Activated T-helper 17 cell treated with anti-CD3 and anti-CD28 coated beads, Interleukin-2, amount 50 U/mL, for 72 hours (primary cell): ENCODE data around the gene BNC2. TPM values are rescaled to one million over a fixed set of nuclear protein-coding genes. Genes with fewer than 3 reads are reported as not detected.
"Not testable (repeated sequence)": the region's sequence is repeated elsewhere in the genome, so short reads cannot be mapped to it uniquely, and the experiment has no call there.

Experiments
- ATAC-seq: fragments of 150-1000 bp; cut with Tn5 transposase; replicated peaks from 2 replicates; pipeline ENCODE4 v1.10.0; 2021; ENCODE audit warnings: mild to moderate bottlenecking, moderate library complexity
- H3K27ac Mint-ChIP-seq: one replicate; pipeline ENCODE4 v1.8.0; 2022; ENCODE audit warnings: mixed read lengths
- H3K27me3 Mint-ChIP-seq: one replicate; pipeline ENCODE4 v1.8.0; 2022; ENCODE audit warnings: mixed read lengths
- H3K36me3 Mint-ChIP-seq: one replicate; pipeline ENCODE4 v1.8.0; 2022; ENCODE audit warnings: low read depth, mild to moderate bottlenecking, mixed read lengths
- H3K4me1 Mint-ChIP-seq: one replicate; pipeline ENCODE4 v1.8.0; 2022; ENCODE audit warnings: mixed read lengths
- H3K4me3 Mint-ChIP-seq: one replicate; pipeline ENCODE4 v1.8.0; 2022; ENCODE audit warnings: mild to moderate bottlenecking, mixed read lengths
- H3K9me3 Mint-ChIP-seq: one replicate; pipeline ENCODE4 v1.8.0; 2022; ENCODE audit warnings: mixed read lengths
- total RNA-seq, 2 donors: library from RNA; stranded (reverse); gene quantifications; one replicate each; pipeline ENCODE4 v1.2.3, GENCODE V29; 2022

BNC2 gene
- total RNA-seq, 2 donors from 2014 or later: not detected

GRCh38 chr9:16449076-16449730 lies 421.3 kb downstream of the BNC2 start:
- H3K36me3 Mint-ChIP-seq: no peaks in the 10 kb centered on the region
- H3K27me3 Mint-ChIP-seq: no peaks in the 10 kb centered on the region
- H3K27ac Mint-ChIP-seq: no peak overlapping the region
- peaks cover 5% of the 10 kb centered on the region for H3K9me3 Mint-ChIP-seq
- no peak overlapping the region for H3K4me3 Mint-ChIP-seq
- no peaks in the 10 kb centered on the region for H3K4me1 Mint-ChIP-seq
- ATAC-seq: no peak

GRCh38 chr9:16447946-16448345 lies 422.5 kb downstream of the BNC2 start:
- Mint-ChIP-seq H3K36me3 (no peaks in the 10 kb centered on the region), H3K9me3 (peaks cover 5% of the 10 kb centered on the region), H3K4me3 (no peak overlapping the region), H3K27ac (no peak overlapping the region), H3K4me1 (no peaks in the 10 kb centered on the region), H3K27me3 (no peaks in the 10 kb centered on the region)
- ATAC-seq: no peak

GRCh38 chr9:16446636-16447035 lies 423.8 kb downstream of the BNC2 start:
- Mint-ChIP-seq H3K4me1 (no peaks in the 10 kb centered on the region), H3K27me3 (no peaks in the 10 kb centered on the region)

GRCh38 chr9:16445141-16445920 lies 425.1 kb downstream of the BNC2 start:
- Mint-ChIP-seq H3K4me3 (no peak overlapping the region), H3K9me3 (peaks cover 4% of the 10 kb centered on the region), H3K27me3 (no peaks in the 10 kb centered on the region), H3K36me3 (no peaks in the 10 kb centered on the region), H3K27ac (no peak overlapping the region), H3K4me1 (no peaks in the 10 kb centered on the region)
- no peak for ATAC-seq

More at GRCh38 chr9:16446636-16447035, 423.8 kb downstream of the BNC2 start:
- H3K4me3 Mint-ChIP-seq: no peak overlapping the region
- ATAC-seq: no peak
- no peaks in the 10 kb centered on the region for H3K36me3 Mint-ChIP-seq
- no peak overlapping the region for H3K27ac Mint-ChIP-seq
- H3K9me3 Mint-ChIP-seq: no peaks in the 10 kb centered on the region

GRCh38 chr9:16442622-16443021 lies 427.8 kb downstream of the BNC2 start:
- H3K4me3 Mint-ChIP-seq: no peak overlapping the region
- H3K36me3 Mint-ChIP-seq: no peaks in the 10 kb centered on the region
- H3K27ac Mint-ChIP-seq: no peak overlapping the region
- no peaks in the 10 kb centered on the region for H3K4me1 Mint-ChIP-seq
- no peaks in the 10 kb centered on the region for H3K27me3 Mint-ChIP-seq
- ATAC-seq: no peak
- peaks cover 9% of the 10 kb centered on the region for H3K9me3 Mint-ChIP-seq

- no peak overlapping the region for H3K4me3 Mint-ChIP-seq
- no peak for ATAC-seq
- no peaks in the 10 kb centered on the region for H3K36me3 Mint-ChIP-seq
- H3K4me1 Mint-ChIP-seq: no peaks in the 10 kb centered on the region
- no peak overlapping the region for H3K27ac Mint-ChIP-seq
- no peaks in the 10 kb centered on the region for H3K27me3 Mint-ChIP-seq
- H3K9me3 Mint-ChIP-seq: peaks cover 14% of the 10 kb centered on the region
Measured at GRCh38 chr9:16441791-16442190, 428.7 kb downstream of the BNC2 start.

- H3K27ac Mint-ChIP-seq, H3K27me3 Mint-ChIP-seq, H3K36me3 Mint-ChIP-seq, H3K4me1 Mint-ChIP-seq, H3K4me3 Mint-ChIP-seq, ATAC-seq: not testable (repeated sequence)
- peaks cover 14% of the 10 kb centered on the region for H3K9me3 Mint-ChIP-seq
Measured at GRCh38 chr9:16438831-16439230, 431.6 kb downstream of the BNC2 start.

- ATAC-seq: no peak
- no peaks in the 10 kb centered on the region for H3K36me3 Mint-ChIP-seq
- peaks cover 14% of the 10 kb centered on the region for H3K9me3 Mint-ChIP-seq
- no peak overlapping the region for H3K27ac Mint-ChIP-seq
- no peaks in the 10 kb centered on the region for H3K27me3 Mint-ChIP-seq
- H3K4me1 Mint-ChIP-seq: no peaks in the 10 kb centered on the region
- H3K4me3 Mint-ChIP-seq: no peak overlapping the region
Measured at GRCh38 chr9:16436545-16436944, 433.9 kb downstream of the BNC2 start.

GRCh38 chr9:16434526-16434925 lies 435.9 kb downstream of the BNC2 start:
- no peaks in the 10 kb centered on the region for H3K36me3 Mint-ChIP-seq
- no peak overlapping the region for H3K27ac Mint-ChIP-seq
- H3K9me3 Mint-ChIP-seq: peaks cover 10% of the 10 kb centered on the region
- no peaks in the 10 kb centered on the region for H3K27me3 Mint-ChIP-seq
- no peak overlapping the region for H3K4me3 Mint-ChIP-seq
- no peaks in the 10 kb centered on the region for H3K4me1 Mint-ChIP-seq
- ATAC-seq: no peak

GRCh38 chr9:16433494-16433893 lies 437.0 kb downstream of the BNC2 start:
- Mint-ChIP-seq H3K4me1 (no peaks in the 10 kb centered on the region), H3K36me3 (no peaks in the 10 kb centered on the region), H3K27ac (no peak overlapping the region), H3K4me3 (no peak overlapping the region), H3K27me3 (no peaks in the 10 kb centered on the region), H3K9me3 (peaks cover 5% of the 10 kb centered on the region)
- no peak for ATAC-seq

- Mint-ChIP-seq H3K27me3 (no peaks in the 10 kb centered on the region), H3K9me3 (peaks cover under 1% of the 10 kb centered on the region), H3K4me3 (no peak overlapping the region), H3K36me3 (no peaks in the 10 kb centered on the region), H3K27ac (no peak overlapping the region), H3K4me1 (no peaks in the 10 kb centered on the region)
- ATAC-seq: no peak
Measured at GRCh38 chr9:16431666-16432392, 438.6 kb downstream of the BNC2 start.

- Mint-ChIP-seq H3K27ac (no peak overlapping the region), H3K36me3 (no peaks in the 10 kb centered on the region), H3K27me3 (no peaks in the 10 kb centered on the region), H3K4me3 (no peak overlapping the region), H3K4me1 (no peaks in the 10 kb centered on the region), H3K9me3 (peaks cover 6% of the 10 kb centered on the region)
- no peak for ATAC-seq
Measured at GRCh38 chr9:16429671-16430070, 440.8 kb downstream of the BNC2 start.

GRCh38 chr9:16427873-16428427 lies 442.5 kb downstream of the BNC2 start:
- no peak for ATAC-seq
- no peaks in the 10 kb centered on the region for H3K36me3 Mint-ChIP-seq

GRCh38 chr9:16426716-16427115 lies 443.8 kb downstream of the BNC2 start:
- ATAC-seq: no peak
- Mint-ChIP-seq H3K27me3 (no peaks in the 10 kb centered on the region), H3K27ac (no peak overlapping the region), H3K4me1 (no peaks in the 10 kb centered on the region), H3K9me3 (peaks cover 12% of the 10 kb centered on the region), H3K4me3 (no peak overlapping the region), H3K36me3 (no peaks in the 10 kb centered on the region)

More at GRCh38 chr9:16427873-16428427, 442.5 kb downstream of the BNC2 start:
- H3K4me3 Mint-ChIP-seq: no peak overlapping the region
- no peaks in the 10 kb centered on the region for H3K27me3 Mint-ChIP-seq
- H3K27ac Mint-ChIP-seq: no peak overlapping the region
- H3K9me3 Mint-ChIP-seq: peaks cover 6% of the 10 kb centered on the region
- no peaks in the 10 kb centered on the region for H3K4me1 Mint-ChIP-seq
